HG03442 (cell line): ENCODE measurements around the gene ARFIP1.

Experiments used
- ATAC-seq: cut with Tn5 transposase; IDR thresholded peaks from one replicate; pipeline ENCODE4 v1.9.1; 2021; ENCODE audit warnings: mild to moderate bottlenecking, moderate library complexity; ENCODE audit not compliant: unreplicated experiment

ARFIP1 gene

DNA sequence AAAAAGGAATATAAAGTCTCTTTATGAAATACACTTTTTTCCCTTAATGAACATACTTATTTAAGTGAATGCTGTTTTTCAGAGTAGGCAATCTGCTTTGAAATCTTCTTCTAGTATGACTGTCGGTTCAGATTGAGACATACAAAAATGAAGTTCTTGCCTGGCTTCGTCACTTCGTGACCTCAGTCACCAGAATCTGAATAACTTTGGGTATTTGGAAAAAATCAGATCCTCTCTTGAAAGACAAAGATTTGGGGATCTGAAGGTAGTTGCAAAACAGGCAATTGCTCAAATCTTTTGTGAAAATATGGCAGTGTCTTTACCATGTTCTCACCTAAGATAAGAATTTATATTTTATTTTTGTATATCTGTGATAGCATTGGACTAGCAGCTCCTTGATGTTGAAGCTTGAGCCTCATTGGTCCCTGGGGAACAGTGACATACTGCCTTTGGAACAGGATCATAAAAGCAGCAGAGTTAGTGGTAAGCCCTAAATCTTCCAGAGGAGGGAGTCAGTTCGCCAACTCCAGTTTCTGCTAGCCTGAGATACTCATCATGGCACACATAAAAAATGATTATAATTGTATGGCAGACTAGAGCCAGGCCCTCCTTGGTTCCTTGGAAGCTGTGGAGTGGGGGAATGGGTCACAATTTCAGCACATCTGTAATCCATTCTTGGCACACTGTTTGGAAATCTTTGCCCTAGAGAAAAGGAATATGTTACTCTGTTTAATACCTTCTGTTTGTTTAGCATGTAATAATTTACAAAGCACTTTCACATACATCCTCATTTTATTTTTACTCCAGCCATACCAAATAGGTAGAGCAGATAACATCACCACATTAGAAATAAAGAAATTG, 5.0 kb downstream of the ARFIP1 start:
- no peak for ATAC-seq

DNA sequence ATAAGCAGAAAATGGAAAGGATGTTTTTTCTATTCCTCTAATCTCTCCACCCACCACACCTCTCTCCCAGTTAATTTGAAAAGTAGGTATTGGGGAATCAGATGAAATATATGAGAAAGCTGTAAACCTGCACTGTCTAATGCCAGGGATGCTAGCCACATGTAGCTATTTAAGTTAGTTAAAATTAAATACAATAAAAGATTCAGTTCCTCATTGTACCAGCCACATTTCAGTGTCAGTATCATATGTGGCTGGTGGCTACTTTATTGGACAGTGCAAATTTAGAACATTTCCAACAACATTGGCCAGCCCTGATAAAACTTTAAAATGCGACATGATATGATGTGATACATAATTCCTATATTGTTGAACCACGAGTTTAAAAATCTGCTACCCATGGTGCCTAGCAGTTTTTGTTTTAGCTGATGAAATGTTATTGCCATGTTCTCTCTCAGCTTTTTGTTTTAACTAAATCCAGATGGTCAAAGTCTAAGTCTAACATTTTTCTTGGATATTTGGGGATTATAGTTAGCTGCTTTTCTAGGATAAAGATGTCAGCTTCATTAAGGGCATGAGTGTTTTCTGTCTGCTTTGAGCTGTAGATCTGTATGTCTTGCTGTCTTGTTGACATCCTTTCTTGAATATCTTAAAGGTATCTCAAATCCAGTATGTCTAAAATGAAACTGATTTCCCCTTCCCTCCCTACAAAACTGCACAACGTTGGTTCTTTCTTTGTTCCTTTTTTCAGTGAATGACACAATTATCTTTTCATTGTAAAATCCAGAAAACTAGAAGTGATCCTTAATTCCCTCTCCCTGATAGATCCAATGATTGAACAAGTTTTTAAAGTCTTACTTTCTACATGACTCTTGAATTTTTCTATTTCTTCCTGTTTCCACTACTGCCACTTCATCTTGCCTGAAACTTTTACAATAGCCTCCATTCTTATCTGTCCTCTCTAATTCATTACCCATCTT, 6.2 kb downstream of the ARFIP1 start:
- no peak for ATAC-seq

DNA sequence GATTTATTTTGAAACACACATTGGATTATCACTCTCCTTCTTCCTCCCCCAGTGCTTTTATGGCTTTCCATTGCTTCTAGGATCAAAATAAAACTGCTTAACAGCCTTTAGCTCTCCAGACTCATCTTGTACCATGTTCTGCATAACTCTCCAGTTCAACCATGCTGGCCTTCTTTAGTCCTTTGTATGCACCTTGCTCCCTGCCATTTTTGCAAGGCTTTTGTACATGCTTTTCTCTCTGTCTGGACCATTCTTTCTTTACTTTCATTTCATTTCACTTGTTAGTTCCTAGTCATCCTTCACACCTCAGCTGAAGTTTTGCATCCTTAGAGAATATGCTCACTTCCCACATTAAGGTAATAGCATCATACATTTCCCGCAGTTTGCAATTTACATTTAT, 6.9 kb downstream of the ARFIP1 start:
- ATAC-seq = no peak

- ATAC-seq = no peak
These were observed 16.1 kb downstream of the ARFIP1 start for GRCh38 chr4:152795891-152796290.

DNA sequence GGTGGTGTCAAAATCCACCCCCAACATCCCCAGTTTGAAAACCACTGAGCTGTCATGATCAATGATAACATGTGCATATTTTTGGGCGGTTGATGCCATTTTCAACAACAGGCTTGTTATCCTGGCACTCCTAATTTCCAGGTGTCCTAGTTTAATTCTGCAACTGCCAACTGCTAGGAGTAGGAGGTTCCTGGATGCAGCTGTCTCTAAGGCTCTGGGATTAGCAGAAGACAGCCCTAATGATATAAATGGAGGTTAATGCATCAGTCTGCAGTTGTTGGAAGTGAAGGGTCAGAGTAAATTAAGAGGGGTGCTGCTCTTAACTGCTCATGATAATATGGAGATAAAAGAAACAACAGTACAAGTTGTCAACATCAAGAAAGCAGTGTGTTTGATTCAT, 23.8 kb downstream of the ARFIP1 start:
- no peak for ATAC-seq

GRCh38 chr4:152805071-152805650, 25.4 kb downstream of the ARFIP1 start:
- ATAC-seq = no peak

DNA sequence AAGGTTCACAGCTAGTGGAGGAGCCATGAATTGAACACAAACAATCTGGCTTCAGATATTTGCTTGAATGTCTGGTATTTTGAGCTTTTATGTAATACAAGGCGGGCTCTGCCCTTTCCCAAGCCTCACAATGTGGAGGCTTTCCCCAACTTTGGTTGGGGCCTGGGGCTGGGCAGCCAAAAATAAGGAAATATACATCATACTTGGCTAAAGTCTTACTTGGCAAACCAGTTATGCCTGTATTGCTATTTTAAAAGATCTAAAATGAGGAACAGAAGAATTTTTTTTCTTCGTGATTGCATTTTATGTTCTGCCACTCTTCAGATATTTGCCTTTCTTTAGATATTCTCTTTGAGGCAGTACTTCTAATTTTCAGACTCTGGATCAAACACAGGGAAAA, 26.1 kb downstream of the ARFIP1 start:
- no peak for ATAC-seq

GRCh38 chr4:152806501-152807125, 26.9 kb downstream of the ARFIP1 start:
- ATAC-seq = no peak

DNA sequence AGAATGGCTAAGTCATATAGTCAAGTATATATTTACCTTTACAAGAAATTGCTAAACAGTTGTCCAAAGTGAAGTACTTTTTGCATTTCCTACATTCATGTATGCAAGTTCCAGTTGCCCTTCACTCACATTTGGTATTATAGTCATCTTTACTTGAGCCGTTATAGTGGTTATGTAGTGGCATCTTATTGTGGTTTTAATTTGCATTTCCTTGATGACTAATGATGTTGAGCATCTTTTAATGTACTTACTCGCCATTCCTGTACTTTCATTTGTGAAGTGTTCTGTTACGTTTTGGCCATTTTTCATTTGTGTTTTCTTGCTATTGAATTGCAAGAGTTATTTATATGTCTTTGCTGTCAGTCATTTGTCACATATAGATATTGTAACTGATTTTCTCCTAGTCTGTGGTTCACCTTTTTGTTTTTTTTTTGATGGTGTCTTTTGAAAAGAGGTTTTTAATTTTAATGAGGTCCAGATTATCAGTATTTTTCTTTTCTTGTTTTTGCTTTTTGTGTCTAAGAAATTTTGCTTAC, 27.6 kb downstream of the ARFIP1 start:
- ATAC-seq = peak; percentile 47

DNA sequence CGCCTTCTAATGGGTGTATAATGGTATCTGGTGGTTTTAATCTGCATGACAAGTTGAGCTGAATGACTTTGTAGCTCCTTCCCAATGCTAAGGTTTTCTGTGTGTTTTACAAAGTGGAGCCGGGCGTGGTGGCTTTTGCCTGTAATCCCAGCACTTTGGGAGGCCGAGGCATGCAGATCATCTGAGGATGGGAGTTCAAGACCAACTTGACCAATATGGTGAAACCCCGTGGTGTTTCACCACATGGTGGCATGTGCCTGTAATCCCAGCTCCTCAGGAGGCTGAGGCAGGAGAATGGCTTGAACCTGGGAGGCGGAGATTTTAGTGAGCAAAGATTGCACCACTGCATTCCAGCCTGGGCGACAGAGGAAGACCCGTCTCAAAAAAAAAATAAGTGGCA, 28.9 kb downstream of the ARFIP1 start:
- no peak for ATAC-seq

DNA sequence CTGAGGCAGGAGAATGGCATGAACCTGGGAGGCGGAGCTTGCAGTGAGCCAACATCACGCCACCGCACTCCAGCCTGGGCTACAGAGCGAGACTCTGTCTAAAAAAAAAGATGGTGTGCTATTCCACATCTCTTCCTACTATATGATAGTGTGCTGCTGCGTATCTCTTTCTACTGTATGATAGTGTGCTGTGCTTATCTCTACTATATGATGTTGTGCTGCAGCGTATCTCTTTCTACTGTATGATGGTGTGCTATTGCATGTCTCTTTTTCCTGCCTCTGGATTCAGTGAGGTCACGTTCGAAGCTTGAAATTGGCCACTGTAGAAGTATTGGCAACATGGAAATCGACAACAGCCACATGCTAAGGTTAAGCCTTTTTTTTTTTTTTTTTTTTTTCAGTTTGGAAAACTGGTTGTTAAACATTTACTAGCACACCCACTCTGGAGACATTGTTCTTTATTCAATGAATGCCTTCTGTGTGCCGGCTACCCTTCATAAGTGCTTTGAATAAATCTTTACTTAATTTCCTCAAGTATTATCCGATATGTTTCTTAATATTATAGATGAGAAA, 31.0 kb downstream of the ARFIP1 start:
- ATAC-seq = no peak

DNA sequence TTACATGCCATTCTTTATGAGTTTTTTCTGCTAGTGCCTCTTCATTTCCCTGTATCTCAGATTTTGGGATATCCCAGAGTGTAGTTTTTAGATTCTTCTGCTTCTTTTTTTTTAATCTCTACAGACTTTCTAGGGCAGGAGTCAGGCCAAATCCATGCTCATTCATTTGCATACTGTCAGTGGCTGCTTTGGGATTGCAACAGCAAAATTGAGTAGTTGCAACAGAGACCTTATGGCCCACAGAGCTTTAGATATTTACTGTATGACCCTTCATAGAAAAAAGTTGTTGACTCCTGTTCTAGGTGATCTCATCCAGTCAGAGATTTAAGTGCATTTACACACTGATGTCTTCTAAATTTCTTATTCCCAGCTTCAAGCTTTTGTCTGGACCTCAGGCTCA, 35.3 kb downstream of the ARFIP1 start:
- ATAC-seq = no peak

- ATAC-seq = no peak
These were observed 37.6 kb downstream of the ARFIP1 start for GRCh38 chr4:152817331-152817730.

DNA sequence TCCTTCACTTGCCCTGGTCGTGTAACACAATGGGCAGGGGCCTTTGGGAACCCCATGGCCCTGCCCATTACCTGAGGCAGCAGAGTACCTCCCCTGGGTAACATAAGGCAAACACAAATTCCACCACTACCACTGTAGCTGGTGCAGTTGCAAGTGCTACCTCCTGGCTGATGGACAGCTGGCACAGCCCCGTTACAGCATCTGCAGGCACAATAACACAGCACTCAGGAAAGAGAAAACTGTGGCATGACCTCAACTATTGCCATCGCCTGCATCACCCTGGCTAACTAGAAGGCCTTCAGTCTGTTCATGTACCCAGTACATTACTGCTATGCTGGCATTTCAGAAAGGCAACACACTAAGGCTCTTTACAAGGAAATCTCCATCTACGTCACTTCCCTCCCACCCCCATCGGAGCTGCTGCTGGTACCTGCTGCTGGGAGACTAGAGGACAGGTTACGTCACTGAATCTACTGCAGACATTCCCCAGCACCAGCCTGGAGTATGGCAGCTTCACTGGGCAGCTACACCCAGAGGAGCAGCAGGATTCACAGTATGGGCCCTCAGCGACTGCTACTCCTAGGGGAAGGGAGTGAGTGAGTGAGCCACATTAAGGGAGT, 39.4 kb downstream of the ARFIP1 start:
- ATAC-seq = no peak

DNA sequence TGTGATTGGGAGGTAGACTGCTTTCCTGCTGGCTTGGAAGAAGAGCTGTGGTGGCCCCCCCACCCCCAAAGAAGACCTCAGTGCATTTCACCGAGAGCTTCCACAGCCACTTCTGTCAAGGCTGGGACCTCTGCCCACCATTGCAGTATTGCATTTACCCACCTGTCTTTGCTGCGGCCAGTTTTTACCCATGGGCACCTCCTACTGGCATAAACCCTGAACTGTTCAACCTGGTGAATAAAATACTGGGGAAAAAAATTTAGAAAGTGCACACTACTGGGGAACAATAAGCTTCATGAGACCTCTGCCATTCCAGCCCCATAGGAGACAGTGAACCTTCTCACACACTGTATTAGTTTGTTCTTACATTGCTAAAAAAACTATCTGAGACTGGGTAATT, 40.3 kb downstream of the ARFIP1 start:
- no peak for ATAC-seq

DNA sequence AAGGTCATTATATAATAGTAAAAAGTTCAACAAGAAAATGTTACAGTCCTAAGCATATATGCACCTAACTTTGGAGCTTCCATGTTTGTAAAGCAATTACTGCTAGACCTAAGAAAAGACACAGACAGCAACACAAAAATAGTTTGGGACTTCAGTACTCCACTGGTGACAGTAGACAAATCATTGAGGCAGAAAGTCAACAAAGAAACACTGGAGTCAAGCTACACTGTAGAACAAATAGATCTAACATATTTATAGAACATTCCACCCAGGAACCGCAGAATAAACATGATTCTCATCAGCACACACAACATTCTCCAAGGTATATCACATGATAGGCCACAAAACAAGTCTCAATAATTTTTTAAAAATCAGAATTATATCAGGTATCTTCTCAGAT, 42.6 kb downstream of the ARFIP1 start:
- ATAC-seq = no peak

- ATAC-seq = no peak
These were observed 44.8 kb downstream of the ARFIP1 start for GRCh38 chr4:152824561-152824960.

GRCh38 chr4:152825336-152825735, 45.6 kb downstream of the ARFIP1 start:
- ATAC-seq = no peak

DNA sequence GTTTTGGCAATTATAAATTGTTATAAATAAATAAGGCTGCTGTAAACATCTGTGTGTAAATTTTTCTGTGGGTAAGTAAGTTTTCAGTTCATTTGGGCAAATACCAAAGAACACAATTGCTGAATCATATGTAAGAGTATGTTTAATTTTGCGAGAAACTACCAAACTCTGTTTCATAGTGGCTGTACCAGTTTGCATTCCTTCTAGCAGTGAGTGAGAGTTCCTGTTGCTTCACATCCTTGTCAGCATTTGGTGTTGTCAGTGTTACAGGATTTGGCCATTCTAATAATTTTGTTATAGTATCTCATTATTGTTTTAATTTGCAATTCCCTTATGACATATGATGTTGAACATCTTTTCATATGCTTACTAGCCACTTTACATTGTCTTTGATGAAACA, 48.4 kb downstream of the ARFIP1 start:
- no peak for ATAC-seq

- no peak for ATAC-seq
These were observed 51.7 kb downstream of the ARFIP1 start for GRCh38 chr4:152831416-152831815.
